CD4-positive, alpha-beta T cell treated with Interleukin-12 subunit alpha and Interleukin-12 subunit beta, for 1 hour (primary cell): ENCODE data around the gene RNF25.
A peak's percentile ranks its signal among the peaks of the same experiment; 100 is the strongest.

Source experiments
- DNase-seq: peaks from one replicate; pipeline ENCODE4 v3.0.0-alpha.2; 2020

The RNF25 gene, protein sequence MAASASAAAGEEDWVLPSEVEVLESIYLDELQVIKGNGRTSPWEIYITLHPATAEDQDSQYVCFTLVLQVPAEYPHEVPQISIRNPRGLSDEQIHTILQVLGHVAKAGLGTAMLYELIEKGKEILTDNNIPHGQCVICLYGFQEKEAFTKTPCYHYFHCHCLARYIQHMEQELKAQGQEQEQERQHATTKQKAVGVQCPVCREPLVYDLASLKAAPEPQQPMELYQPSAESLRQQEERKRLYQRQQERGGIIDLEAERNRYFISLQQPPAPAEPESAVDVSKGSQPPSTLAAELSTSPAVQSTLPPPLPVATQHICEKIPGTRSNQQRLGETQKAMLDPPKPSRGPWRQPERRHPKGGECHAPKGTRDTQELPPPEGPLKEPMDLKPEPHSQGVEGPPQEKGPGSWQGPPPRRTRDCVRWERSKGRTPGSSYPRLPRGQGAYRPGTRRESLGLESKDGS

DNA sequence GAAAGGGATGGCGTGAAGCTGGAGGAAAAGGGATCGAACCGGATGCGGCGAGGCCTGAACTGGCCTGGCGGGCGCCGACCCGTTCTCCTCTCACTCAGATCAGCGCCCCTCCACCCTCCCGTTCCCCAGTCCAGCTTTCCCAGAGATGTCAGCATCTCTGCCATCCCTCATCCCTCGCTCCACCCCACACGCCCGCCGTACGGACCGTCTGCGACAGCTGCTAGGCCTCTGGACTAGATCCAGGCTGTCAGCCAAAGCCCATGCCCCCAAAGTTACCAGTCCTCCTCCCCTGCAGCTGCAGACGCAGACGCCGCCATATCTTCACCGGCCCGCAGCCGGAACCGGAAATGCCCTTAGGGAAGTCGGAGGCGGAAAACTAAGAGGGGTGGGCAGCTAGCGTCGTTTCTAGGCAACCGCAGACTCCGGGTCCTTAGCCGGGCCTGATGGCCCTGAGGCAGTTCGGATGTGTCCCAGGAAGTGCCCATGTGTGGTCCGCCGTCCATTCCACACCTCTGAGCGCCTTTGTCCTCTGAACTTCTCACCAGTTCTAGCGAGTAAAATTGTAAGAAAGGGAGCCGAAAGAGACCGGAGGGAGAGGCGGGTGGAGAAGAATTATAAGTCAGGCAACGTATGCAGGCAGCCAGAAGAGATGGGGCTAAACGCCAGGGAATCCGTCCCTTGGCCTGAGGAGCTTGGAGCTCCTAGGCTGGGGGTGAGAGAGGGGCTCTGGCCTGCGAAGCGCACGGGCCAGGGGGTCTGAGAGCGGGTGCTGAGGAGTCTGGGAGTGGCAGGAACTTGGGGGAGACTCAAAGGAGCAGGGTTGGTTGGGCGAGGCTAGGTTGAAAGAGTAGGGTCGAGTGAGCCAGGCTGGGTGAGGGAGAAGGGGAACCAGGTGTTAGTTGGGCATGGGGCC, at the start of gene RNF25, which contains the start of gene STK36:
Gene RNF25, minus strand, starts transcription at position 349 of the 913 bp plus-strand sequence. Its CDS starts 32 bp downstream, at position 317.
Gene STK36, plus strand, starts transcription at position 433 of the 913 bp plus-strand sequence. CDS start 744 bp downstream, outside the sequence.
- DNase-seq, result peak; percentile 84

DNA sequence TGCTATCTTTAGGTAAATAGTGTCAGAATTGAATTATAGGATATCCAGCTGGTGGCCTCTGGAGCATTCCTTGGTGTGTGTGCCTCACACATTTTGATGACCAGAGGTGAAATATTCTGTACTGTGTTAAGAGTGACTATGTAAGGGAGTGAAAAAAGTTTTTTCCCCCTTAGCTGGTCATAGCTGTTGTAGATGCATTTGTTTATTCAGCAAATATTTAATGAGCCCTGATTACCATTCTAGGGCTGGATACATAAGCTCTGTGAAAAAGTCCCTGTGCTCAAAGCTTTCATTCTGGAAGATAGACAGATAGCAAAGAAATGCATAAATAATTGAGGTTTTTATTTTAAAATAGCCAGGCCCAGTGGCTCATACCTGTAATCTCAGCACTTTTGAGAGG, 49.7 kb upstream of the RNF25 start:
- no peak for DNase-seq

DNA sequence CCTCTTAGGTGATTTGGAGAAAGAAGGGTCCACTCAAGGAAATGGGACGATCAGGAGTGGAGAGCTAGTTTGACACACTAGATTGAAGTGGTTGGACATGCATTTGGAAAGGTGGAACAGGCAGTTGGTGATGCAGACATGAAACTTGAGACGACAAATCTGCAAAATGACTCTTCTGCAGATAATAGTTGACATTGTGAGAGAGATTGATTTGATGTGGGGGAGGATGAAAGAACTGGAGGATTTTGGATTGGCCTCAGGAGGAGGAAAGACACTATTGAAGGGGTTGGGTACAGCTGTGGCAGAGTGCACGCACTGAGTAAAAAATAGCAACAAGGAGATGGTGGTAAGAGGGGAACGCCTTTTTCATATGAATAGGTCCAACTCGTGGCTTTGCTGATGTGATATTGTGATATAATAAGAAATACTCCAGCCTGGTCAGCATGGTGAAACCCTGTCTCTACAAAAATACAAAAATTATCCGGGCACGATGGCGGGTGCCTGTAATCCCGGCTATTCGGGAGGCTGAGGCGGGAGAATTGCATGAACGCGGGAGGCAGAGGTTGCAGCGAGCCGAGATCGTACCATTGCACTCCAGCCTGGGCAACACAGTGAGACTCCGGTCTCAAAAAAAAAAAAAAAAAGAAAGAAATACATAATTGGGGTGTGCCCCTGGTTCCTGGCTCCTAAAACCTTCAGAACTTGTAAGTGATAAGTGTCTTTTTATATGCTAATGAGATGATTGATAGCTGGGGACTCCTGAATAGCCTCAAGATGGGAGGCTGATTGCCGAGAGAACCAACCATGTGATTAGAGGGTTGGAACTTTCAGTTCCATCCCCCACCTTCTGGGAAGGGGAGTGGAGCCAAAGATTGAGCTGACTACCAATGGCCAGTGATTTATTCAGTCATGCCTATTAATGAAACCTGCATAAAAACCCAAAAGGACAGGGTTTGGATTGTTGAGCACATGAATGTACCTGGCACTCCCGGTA, 48.5 kb upstream of the RNF25 start:
- no peak for DNase-seq

DNA sequence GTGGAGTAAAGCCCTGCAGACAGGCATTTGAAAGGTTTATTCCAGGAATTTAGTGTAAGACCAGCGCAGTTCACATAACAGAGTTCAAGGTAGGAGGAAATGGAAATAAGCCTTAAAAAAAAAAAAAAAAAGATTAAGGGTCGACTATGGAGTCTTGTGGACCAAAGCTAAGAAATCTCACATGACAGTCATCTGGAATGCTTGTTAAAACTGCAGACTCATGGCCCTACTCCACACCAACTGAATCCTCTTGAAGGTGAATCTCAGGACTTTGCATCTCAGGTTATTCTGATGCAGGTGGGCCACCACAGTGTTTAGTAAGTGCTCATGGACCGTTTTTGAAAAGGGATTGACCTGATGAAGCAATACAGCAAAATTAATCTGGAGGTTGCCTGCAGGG, 47.7 kb upstream of the RNF25 start:
- DNase-seq, result no peak

DNA sequence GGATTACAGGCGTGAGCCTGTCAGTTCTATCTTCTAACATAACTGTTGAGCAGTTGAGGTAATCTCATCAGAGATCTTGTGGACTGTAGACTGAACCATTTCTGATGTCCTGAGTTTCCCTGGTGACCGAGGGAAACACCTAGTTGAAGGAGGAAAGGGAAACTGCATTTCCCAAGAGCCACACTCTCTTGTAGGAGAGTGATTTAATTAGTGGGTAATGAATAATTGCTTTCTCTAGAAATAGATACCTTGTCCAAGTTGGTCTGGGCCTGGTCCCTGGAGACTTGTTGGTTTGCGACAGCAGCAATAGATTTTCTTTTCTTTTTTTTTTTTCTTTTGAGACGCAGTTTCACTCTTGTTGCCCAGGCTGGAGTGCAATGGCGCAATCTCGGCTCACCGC, 46.3 kb upstream of the RNF25 start:
- no peak for DNase-seq

DNA sequence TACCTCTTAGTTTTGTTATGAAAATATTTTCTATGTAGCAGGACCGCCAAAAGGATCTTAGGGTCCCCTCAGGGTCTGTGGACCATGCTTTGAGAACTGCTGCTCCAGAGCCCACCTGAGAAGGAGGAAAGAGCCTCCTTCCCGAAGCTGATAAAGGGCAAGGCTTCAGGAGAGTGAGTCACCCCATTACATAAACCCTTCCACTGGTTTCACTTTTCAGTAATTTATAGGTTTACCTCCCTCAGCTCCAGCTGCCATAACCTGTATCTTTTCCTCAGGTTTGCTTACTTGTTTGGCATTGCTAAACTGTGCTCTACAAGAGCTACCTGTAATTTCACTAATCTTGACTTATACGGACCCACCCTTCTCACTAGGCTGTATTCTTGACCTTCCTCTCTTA, 45.5 kb upstream of the RNF25 start:
- DNase-seq, result no peak

DNA sequence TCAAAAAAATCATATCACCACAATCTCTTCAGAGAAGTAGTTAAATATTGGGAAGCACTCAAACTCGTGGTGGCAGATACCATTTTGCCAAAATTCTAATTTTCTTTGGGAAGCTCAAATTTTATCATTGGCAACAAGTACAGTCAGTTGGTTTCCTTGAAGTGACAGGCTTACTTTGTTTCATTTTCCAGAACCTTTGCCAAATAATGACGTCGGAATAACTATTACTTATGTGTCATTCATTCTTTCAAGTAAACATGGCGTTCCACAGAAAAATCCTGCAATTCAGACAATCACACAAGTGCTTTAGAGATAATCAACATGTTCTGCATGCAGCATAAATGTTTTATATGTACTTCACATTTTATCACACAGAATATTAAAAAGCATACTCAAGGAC, 44.3 kb upstream of the RNF25 start:
- no peak for DNase-seq

DNA sequence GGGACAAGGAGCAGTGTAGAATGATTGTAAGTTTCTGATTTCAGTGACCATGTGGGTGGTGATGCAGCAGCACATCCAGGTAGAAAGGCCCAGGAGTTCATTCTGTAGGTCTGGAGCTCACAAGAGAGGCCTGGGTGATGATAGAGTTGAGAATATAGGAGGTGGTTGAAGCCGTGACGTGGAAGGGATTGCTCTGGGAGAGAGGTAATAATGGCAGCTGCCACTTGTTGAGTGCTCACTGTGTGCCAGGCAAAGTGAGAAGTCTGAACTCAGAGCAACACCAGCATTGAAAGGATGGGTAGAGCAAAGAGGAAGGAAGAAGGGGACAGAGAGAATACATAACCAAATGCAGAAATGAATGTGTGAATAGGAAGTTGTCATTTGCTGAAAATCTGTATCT, 42.1 kb upstream of the RNF25 start:
- DNase-seq, result no peak

DNA sequence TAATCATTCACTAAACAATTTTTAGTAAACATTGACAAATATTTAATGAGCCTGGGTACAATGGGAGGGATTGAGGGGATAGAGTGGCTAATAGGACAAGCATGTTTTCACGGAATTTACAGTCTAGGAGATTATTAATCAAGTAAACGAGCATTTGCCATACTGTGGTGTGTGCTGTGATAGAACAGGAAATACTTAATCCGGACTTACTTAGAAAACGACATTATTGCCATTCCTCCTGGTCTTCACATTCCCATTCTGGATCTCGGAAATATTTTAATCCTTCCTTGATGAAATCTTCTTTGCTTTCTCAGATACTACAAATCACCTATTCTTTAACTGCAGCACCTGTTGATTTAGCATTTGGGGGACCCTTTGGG, 39.7 kb upstream of the RNF25 start:
- DNase-seq, result no peak

DNA sequence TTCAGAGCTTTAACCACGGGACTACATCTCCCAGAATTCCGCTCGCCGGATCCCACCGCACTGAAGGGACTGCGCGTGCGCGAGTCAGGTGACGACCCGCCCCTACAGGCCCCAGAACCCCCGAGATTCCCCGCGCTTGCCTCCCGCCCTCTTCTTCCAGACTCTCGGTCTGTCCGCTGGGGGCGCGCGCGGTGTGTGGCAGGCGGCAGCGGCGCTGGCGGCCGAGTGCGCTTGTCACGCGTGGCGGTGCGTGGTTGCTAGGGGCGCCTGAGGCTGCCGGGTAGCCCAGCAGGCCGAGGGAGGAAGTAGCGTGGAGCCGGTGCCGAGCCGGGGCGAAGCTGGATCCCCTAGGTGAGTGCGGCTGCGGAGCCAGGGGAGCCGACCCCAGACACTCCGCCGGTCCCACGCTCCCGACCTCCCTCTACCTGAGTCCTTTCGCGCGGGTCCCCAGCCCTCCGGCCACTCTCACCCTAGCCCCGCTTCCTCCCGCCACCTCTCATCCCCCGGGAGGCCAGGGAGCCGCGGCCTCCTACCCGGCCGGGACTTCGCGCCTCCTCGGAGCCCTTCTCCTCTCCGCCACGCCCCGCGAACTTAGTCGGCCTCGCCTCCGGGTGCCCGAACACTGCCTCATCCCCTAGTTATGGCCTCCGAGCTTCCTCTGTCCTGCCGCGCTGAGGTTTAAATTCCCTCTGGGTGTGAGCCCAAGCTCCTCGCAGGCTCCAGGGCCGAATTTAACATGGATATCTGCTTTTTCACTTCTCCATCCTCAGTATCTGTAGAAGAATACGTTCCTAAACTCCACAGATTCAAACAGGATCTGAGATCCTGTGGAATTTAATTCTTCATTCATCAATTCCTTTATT, 39.1 kb upstream of the RNF25 start, which contains the start of gene TTLL4:
Gene TTLL4, plus strand, starts transcription at position 149 of the 863 bp plus-strand sequence. CDS start 26,842 bp downstream, outside the sequence.
- peak; percentile 99 for DNase-seq

DNA sequence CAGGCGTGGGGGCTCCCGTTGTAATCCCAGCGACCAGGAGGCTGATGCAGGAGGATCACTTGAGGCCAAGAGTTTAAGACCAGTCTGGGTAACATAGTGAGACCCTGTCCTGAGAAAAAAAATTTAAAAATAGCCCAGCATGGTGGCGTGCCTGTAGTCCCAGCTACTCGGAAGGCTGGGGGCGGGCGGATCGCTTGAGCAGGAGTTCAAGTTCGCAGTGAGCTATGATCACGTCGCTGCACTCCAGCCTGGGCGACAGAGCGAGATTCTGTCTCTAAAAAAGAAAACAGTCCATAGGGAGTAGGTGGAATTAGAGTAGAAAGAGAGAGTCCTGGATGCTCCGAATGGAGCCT, 38.5 kb upstream of the RNF25 start:
- no peak for DNase-seq

DNA sequence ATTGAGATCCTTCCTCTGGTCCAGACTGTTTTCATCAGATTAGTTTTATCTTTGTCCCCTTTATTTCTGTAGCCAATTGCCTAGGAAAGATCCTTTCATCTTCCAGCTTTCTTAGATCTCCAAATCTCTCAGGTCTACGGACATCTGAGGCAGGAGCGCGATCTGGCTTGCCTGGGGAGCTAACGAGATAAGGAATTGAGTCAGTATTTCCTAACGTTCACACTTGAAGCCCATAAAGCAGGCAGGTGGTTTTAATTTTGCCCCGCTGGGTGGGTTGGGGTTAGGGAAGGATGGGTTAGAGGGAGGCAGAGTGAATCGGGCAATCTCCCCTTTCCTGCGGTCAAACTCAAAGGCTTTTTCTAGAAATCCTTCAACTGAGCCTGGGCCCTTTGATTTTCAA, 38.1 kb upstream of the RNF25 start:
- no peak for DNase-seq

DNA sequence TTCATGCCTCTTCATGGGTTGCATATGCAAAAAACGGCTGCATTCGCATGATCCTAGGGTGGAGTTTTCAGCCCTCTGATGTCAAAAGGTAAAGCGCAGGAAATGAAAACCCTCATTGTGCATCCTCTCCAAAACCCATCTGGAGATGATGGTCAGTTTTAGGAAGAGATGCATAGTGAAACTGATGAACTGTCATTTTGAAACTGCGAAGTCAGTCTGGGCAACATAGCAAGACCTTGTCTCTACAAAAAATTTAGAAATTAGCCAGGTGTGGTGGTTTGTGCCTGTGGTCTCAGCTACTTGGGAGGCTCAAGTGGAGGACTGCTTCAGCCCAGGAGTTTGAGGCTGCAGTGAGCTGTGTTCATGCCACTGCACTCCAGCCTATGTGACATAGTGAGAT, 36.3 kb upstream of the RNF25 start:
- no peak for DNase-seq

DNA sequence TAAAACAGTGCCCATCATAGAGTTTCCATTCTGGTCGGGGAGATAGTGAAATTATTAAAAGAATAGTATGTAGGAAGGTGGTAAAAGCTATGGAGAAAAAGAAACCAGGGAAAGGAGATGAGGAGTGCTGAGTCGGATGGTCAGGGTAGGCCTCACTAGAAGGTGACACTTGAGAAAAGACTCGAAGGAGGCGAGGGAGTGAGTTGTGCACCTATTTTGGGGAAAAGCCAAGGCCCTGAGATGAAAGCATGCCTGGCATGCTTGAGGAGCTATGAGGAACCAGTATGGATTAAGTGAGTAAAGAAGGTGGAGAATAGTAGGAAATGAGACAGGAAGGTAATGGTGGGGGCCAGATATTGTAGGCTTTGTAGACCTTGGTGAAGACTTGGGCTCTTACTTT, 31.5 kb upstream of the RNF25 start:
- DNase-seq, result no peak

DNA sequence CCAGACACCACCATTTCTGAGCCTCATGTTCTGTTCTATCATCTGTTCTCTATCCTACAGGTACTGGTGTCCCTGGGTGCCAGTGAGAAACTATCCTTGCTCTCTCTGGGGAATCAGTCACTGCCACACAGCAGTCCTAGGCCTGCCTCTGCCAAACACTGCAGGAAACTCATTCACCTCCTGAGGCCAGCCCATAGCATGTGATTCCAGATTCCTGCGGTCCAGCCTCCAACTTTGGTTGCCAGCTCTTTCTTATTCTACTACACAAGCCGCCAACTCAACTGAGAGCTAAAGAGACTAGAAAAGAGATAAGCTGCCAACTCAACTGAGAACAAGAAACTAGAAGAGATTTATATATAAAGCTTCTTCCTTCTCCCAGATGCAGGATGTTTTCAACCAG, 30.0 kb upstream of the RNF25 start:
- no peak for DNase-seq

DNA sequence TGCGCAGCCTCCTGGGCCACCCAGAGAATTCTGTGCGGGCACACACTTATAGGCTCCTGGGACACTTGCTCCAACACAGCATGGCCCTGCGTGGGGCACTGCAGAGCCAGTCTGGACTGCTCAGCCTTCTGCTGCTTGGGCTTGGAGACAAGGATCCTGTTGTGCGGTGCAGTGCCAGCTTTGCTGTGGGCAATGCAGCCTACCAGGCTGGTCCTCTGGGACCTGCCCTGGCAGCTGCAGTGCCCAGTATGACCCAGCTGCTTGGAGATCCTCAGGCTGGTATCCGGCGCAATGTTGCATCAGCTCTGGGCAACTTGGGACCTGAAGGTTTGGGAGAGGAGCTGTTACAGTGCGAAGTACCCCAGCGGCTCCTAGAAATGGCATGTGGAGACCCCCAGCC, 27.1 kb upstream of the RNF25 start:
- DNase-seq, result no peak

DNA sequence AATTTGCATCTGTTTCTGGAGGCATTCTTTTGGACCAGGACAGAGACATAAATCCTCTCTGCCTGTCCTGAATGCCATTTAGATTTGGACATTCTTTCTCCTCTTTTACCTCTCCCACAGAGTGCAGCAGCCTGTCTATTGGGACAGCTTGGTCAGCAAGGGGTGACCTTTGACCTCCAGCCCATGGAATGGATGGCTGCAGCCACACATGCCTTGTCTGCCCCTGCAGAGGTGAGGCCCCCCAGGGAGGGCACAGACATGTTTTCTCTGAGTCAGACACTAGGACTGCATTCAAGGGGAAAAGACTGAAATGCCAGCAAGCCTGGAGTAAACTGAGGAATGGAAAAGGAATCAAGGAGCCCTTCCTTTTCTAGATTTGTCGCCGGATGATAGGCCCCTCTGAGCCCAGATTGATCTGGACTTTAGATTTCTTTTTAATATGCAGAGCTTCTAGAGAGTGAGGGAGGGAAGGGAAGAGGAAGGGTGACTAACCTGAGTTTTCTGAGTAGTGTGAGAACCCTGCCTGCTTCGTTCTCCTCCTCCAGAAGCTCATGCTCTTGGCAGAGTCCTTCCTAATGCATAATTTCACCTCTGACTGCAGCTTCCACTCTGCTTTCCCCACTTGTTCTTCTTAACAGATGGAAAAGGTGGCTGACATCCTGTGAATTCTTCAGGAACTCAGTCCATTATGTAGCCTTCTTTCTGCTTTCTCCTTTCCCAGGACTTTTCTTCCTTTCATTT, 22.8 kb upstream of the RNF25 start:
- DNase-seq, result no peak

DNA sequence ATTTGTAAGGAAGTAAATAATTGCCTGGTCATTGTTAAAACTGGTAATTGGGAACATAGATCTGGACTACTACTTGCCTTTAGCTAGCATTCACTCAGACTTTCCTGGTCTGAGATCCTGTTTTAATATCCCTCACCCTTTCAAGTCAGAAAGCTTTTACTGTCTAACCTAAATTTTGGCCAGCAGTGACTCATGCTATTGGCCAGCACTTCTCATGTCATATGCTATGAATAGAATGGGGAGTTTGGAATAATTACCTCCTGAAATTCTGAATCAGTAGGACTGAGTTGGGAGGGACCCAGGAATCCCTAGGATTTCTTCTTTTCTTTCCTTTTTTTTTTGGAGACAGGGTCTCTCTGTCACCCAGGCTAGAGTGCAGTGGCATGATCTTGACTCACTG, 19.4 kb upstream of the RNF25 start:
- no peak for DNase-seq

DNA sequence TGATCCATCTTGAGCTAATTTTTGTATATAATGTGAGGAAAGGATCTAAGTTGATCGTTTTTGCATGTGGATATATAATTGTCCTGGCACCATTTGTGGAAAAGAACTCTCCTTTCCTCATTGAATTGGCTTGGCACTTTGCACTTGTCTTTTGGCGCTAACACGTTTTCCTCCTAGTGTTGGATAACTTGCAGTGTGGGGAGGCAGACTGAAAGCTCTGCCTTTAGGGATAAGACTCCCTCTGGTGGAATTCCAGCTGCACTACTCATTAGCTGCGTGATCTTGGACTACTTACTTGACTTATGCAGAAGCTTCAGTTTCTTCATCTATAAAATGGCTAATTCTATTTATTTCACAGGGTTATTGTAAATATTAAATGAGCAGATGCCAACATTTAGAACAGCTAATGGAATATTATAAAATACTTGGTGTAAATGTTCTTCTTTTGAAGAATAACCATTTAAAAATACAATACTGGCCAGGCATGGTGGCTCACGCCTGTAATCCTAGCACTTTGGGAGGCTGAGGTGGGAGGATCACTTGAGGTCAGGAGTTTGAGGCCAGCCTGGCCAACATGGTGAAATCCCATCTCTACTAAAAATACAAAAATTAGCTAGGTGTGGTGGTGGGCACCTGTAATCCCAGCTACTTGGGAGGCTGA, 15.7 kb upstream of the RNF25 start:
- DNase-seq, result peak; percentile 47

DNA sequence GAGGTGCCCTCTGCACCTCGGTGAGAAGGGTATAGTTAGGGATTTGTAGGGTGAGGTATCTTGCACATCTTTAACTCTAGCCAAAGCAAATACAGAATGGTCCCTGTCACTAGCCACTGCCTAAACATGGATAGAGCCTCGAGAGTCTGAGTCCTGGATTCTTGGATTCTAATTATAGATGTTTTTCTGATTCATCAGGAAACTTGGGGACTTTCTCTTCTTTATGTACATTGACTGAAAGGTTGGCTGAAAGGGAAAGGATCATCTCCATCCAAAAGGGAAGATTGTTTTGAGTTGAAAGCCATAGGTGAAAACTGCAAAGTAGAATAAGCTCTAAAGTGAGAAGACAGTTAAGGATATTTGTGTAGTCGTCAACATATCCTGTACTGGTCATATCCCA, 8.3 kb upstream of the RNF25 start:
- no peak for DNase-seq
